Measurements from ENCODE around the gene ERC2. TPM values are rescaled to one million over a fixed set of nuclear protein-coding genes. Genes with fewer than 3 reads are reported as not detected.
"Not testable (repeated sequence)": the region's sequence is repeated elsewhere in the genome, so short reads cannot be mapped to it uniquely, and the experiment has no call there.

Gene ERC2
- total RNA-seq, 1 donor from 2014 or later = 0.15 TPM

DNA sequence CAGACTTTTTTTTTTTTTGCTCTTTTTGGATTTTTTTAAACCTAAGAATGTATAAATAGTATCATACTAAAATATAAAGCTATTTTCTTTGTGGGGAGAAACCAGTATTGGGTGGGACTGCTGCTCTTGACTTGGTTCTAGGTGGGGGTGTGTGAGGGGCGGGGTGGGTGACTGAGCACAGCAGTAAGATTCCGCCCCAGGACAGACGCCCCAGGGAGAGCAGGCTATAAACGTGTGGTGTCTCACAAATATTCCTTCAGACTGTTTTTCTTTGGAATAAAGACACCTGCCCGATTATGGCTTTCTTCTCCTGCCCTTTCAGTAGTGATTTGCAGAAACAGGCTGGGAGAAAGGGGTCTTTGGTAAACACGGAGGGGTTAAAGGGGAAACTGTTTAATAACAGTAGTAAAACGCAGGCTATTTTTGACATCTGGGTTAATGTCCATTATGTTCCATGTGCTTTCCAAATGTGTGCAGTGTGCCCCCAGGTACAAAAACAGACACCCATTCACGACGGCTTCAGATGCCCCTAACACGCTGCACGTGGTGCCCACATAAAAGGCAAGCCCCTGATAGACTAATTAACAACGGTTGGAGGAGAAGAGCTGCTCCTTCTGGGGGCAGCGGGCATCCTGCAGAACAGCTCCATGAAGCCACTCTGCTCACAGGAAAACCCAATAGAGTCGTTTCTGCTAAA, 952.6 kb downstream of the ERC2 start:
- intact Hi-C loops (cut with micrococcal nuclease) = no loop called here

DNA sequence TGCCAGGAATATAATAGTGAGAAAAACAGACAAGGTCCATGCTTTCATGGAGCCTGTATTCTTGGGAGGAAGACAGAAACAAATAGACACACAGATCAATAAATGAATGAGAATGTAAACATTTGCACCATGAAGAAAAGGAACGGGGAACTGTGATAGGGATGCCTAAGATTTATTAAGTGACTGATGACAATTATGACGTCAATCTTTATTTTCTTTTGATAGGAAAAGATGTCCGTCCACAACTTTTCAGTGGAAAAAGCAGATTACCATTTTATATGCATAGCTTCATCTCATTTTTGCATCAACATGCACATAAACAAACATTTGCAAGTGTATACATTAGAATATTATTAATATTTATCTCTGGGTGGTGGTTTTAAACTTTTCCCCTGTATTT, 953.3 kb downstream of the ERC2 start:
- intact Hi-C loops (cut with micrococcal nuclease) = no loop called here

DNA sequence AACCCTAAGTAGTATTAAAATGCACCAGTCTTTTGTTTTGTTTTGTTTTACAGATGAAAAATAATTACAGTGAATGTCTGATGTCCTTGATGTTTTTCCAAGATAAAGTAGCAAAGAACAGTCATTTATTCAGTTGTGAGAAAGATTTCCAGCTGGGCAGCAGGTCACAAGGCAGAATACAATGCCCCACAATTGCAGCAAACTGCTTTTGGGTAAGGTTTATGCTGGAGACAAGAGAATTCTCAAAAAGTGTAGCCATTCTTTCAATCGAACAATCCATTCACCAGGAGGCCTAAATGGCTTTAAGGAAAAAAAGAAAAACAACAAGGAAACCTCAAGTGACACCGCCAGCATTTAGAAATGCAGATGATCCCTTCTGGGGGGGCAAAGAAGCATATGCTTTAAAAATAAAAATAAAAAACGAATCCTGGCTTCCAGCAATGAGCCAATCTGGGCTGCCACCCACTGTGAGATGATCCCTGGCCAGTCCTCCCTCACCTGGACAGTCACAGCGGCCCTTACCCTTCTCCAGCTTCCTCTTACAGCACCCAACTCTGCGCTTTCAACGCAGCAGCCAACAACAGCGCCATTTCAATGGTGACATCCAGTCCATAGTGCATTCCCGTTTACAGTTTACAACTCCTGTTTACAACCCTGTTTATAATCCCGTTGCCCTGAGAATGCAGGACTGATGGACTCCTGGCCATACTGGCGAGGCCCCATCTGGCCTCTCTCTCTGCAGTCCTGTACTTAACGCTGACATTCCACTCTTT, 955.5 kb downstream of the ERC2 start:
- intact Hi-C loops (cut with micrococcal nuclease) = no loop called here

DNA sequence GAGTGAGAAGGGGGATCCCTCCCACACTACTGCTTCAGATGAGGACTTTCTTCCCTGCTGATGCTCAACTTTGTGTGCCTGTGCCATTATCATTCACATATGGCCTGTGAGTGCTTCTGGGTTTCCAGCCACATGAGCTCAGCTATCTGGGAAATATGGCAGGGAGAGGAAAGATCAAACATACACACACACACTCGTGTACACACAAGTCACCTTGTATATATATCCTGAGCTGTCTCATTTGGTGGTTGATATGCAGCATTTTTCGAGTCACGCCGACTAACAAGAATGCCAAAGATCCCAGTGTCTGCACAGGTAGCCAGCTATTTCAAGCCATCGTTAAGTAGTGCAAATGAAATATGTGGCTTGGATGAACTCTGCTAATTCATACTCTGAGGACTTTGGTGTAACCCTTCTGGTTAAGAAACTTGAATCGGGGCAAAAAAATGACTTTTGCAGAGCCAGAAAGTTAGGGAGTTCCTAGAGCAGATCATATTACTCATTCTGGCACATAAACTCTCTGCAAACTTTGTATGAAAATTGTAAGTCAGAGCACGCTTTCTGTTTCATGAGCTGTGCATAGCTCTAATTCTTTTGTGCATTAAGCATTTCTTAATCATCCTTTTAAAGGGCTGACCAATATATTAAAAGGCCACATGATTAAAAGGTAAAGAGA, 956.2 kb downstream of the ERC2 start:
- intact Hi-C loops (cut with micrococcal nuclease) = no loop called here

DNA sequence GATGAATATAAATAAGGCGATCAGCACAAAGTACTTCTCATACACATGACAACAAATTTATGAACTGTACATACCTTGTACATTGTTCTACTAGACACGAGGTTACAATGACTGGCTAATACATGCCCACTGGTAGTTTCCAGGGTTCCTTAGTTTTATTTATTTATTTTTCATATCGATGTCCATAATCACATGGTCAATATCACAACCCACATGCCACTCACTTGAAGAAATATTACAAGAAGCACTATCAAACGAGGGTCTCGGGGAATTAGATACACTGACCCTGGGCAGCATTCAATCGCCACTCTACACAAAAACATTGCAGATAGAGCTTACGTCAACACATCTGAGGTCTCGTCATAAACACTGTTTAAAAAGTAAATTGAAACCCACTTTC, 959.9 kb downstream of the ERC2 start:
- intact Hi-C loops (cut with micrococcal nuclease) = no loop called here

DNA sequence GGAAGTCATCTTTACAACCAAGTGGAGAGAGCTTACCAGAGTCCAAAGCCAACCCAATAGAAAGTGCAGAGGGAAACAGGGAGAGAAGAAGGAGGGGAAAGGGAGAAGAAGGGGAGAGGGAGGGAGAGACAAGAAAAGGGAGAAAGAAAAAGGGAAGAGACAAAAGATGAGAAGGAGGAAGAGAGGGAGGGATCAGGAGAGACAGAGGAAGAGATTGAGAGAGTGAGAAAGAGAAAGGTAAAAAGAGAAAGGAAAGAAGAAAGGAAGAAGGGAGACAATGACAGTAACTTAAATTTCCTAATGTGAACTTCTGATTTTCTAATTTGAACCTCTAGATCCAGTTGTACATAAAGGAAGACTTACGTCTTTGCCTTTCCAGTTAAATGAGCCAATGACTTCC, 960.5 kb downstream of the ERC2 start:
- intact Hi-C loops (cut with micrococcal nuclease) = no loop called here

DNA sequence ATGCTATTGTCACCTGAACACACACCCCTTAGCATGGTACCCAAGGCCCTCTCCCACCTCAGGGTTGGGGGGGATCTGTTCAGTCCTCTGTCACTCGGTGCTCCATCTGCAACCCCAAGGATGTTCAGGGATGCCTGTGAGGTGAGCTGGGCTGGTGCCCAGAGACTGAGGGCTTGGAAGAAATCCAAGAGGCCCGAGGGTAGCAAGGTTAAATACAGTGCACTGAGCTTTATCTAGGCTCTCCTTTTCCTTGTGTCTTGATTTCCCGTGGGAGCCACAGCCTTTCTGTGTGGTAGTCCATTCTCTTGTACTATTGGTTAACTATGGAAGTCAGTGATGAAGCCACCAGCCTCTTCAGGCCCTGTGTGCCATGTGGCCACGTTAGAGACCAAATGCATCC, 962.5 kb downstream of the ERC2 start:
- intact Hi-C loops (cut with micrococcal nuclease) = no loop called here

DNA sequence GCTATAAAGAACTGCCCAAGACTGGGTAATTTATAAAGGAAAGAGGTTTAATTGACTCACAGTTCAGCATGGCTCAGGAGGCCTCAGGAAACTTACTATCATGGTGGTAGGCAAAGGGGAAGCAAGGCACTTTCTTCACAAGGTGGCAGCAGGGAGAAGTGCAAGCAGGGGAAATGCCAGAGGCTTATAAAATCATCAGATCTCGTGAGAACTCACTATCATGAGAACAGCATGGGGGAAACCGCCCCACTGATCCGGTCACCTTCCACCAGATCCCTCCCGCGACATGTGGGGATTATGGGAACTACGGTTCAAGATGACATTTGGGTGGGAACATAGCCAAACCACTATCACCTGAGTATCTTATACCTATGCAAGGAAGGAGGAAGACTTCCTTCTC, 963.2 kb downstream of the ERC2 start:
- intact Hi-C loops (cut with micrococcal nuclease) = not testable (repeated sequence)

DNA sequence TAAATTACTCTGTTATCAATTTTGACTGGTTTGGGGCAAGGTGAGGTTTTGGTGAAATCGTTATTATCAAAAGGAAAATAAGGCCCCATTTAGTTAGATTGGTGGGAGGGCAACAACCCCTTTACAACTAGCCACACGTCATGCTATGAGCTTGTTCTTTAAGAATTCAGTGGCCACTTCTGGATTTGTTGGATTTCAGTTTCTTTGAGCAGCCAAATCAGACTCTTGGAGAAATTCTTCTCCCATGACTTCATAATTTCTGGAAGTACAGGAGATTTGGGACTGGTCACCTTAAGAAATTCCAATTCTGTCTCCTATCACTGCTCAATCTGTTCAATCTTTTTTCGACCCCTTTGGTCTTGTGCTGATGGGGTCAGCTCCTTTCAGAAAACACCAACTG, 966.4 kb downstream of the ERC2 start:
- intact Hi-C loops (cut with micrococcal nuclease) = no loop called here

DNA sequence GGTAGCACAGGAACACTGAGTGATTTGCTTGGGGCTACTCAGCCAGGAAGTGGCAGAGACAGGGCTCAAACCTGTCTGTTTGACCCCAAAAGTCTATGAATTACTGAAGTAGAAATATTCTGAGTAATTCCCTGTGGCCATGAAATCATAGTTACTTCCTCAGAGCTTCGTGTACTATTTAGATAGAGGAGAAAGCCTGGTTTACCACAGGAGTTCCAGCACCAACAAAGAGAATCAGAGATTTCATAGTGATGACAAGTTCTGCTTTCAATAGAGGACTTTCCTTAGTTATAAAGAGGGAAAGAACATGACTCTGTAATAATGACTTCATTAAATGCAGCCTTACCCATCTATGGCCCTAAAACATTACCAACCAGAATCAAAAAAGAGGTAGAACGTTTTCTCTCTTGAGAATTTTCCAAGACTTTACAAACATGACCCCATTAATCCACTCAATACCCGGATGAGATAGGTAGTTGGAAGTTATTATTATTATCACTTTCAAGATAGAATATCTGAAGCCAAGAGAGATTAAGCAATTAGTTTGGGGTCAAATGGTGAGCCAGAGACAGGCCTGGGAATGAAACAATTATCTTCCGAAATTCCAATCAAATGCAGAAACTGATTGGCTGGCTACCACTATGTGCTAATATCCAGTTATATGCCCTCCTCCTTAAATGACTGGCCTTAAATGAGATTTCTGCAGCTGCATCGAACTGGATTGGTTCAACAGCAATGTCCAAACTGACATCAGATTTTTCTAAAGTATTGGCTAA, 967.5 kb downstream of the ERC2 start:
- intact Hi-C loops (cut with micrococcal nuclease) = no loop called here

DNA sequence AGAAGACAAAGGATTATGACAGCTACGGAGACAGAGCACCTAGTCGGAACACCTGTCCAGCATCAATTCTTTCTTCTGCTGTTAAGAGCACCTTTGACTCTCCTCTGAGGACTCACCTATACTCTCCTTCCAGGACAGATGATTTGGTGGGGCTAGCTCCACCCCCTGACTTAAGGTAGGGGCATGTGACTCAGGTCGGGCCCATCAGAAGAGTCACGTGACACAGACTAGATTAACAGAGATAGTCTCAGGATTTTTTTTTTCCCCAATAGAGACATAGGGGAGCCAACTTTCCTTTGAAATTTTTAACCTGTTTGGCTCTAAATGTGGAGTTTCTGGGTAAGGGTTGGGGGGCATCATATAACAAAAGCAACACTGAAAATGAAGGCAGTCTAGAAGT, 969.7 kb downstream of the ERC2 start:
- intact Hi-C loops (cut with micrococcal nuclease) = no loop called here

DNA sequence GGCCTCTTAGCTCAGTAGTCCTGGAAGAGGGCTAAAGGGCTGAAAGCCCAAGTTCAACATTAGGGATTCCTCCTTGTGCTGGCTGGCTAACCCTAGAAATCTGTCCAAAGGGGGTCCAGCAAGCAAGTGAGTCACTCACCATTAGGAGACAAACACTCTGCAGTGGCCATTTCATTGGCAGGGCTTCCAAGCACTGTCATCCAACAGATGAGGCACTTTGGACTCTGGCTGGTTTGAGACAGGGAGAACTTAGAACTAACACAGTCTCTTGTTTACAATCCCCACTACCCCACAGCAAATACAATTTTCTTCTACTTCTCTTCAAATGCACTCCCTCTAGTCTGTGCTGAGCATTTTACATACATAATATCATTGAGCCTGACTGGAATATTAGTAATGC, 971.0 kb downstream of the ERC2 start:
- intact Hi-C loops (cut with micrococcal nuclease) = no loop called here

DNA sequence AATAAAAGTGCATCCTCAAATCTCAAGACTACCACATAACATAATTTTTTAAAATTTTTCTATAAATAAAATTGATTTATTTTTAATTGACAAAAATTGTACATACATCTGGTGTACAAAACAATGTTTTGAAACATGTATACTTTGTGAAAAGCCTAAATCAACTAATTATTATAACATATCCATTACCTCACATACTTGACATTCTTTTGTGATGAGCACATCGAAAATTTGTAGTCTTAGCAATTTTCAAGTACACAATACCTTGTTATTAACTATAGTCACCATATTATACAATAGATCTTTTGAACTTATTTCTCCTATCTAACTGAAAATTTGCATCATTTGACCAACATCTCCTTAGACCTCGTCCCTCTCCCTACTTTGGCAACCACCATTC, 973.3 kb downstream of the ERC2 start:
- intact Hi-C loops (cut with micrococcal nuclease) = no loop called here

DNA sequence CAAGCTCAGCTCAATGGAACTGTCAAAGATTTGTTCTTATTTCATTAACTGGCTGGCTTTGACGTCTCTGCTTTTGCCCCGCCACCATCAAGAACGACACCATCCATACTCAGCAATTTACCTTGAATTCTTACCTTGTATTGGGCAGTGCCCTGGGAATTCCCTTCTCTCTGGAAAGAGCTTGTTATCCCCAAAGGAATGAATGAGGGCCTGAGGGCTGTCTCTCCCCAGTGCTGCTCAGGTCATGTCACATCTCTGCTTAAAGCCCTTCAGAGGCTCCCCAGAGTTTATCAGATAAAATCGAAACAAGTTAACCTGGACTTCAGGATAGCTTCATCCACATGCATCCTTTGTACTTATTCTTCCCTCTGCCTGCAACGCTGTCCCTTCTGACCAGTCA, 975.3 kb downstream of the ERC2 start:
- intact Hi-C loops (cut with micrococcal nuclease) = no loop called here

DNA sequence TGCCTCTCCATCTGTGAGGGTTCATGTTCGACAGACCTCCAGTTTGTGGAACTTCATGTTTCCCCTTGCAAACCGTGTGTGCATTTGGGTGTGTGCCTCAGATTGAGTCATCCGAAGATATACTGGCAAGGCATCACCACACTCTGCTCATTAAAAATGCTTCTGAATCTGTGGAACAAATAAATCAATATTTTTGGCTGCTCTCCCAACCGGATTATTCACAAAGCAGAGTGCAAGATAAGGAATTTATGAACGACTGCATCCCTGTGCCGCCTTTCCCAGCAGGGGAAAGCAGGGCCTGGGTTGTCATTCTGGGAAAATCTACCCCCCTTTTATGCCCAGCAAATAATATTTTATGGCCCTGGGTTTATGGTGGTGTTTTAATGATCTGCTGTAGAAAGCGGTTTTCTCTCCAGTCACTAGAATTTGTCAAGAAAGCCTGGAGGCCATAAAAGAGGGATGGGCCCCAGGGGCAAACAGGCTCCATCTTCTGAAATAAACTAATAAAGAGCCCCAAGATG, 976.9 kb downstream of the ERC2 start:
- intact Hi-C loops (cut with micrococcal nuclease) = no loop called here

DNA sequence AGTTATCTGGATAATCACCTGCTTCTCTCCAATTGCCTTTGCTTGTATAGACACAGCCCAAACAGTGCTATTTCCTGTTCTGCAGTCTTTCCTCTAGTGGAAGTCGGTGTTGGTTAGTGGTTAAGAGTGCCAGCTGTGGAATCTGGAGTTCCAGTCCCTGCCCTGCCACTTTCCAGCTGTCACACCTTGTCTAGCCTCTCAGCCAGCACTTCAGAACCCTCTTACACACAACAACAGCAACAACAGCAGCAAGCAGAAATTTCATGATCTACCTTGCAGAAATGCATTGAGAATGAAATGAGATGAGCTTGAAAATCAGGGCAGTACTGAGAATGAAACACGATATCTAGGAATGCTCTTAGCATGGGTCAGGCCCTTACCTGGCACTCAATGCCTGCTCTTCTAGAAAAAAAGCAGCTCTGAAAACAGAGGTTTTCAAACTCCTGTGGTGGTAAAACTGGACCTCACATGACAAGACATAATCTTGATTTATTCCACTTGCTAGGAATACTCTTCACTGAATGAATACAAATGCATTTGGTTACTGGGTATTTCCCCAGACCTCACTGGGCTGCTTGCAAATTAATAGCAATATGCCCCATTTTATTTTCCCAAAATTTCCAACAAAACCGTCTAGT, 977.9 kb downstream of the ERC2 start:
- intact Hi-C loops (cut with micrococcal nuclease) = no loop called here

DNA sequence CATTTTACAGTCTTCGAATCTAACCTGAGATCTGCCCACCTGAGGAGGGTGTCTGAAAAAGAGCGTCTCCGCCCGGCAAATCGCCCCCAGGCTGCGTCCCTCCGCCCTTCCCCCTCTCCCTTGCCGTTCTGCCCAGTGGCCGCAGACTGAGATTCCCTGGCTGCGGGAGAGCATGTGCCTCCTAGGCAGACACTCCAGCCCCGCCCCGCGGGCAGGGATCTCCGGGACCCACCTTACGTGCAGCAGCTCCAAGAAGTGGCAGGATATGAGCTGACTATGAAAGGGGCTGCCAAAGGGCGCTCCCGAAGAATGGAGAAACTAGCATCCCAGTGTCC, 978.5 kb downstream of the ERC2 start:
- intact Hi-C loops (cut with micrococcal nuclease) = no loop called here

DNA sequence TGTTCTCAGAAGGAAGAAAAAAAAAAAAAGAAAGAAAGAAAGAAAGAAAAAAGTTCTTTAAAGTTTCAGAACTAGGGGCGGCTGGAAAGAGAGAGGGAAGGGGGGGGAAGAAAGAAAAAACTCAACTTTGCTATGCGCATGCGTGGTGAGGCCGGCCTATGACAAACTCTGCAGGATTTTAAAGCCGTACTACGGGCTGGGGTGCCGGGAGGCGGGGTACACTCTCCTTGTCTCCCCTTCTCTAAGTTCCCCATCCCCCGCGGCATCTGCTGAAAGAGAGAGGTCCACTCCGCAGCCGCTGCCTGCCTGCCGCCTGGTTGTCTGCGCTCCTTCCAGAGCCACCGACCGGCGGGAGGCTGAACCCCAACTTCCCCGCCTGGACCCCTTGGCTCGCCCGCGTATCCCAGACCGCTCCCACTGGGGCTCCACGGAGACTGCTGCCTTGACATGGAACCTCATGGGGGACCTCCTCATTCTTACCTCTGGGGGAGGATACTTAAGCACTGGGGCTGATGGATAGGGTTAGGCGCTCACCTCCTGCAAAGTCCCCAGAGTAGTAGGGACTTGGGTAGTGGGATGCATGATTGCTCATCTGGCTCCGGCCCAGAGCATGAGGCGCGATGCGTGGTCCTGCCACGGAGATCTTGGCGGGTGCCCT, 979.7 kb downstream of the ERC2 start:
- intact Hi-C loops (cut with micrococcal nuclease) = no loop called here

DNA sequence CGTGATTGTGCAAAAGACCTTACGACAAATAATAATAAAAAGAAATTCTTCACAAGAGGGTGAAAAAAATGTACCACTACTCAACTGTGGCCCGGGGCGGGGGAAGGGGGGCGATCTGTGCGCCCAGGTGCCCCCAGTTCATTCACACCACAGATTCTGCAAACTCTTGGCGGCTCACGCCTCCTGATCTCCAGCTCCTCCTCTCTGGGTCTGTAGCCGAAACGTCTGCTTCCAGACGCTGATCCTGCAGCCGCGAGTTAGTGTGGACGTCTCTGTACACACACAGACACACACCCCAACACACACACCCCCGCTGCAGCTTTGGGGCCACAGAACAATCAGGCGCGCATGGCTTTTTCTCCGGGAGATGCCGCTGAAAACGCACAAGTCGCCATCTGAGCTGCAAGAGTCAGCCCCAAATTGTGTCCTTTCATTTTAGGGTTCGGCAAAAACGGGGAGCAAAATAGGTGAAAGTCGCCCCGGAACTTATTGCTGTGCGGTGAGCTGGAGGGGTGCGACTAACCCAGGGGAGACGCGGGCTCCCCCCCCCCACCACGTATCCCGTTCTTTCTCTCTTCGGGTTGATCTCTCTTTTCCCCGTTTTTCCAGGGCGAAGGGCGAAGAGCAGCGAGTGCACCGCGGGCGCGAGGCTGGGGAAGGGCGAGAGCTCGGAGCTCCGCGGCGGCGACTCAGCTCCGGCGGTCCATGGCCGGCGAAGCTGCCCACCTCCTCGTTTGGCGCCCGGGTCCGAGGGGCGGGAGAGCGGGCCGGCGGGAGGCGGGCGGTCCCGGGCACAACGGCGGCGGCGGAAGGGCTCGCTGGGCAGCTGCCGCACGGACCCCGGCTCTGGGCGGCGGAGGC, 980.7 kb downstream of the ERC2 start:
- intact Hi-C loops (cut with micrococcal nuclease) = loop anchor here (2.0 kb wide), 1 partner anchor 259 kb away; no protein-coding TSS in a partner anchor
